Activated naive CD4-positive, alpha-beta T cell treated with anti-CD3 and anti-CD28 coated beads, Interleukin-2, amount 10 ng/mL, durations not matched to agents 7 days and 5 days (primary cell): ENCODE measurements around the gene DRG2.

Experiments
- CTCF ChIA-PET: fragments of 350-600 bp; sonication (Branson Sonifier 250); formaldehyde crosslinking; loops from one replicate; lab custom pipeline; 2021; ENCODE audit warnings: antibody characterized with exemption; lab: Charles Lee
- DNase-seq: peaks from one replicate; pipeline ENCODE4 v3.0.0-alpha.2; 2020
- H3K27ac Mint-ChIP-seq: one replicate; pipeline ENCODE4 v1.8.0; 2021; ENCODE audit warnings: mild to moderate bottlenecking, moderate library complexity, mixed read lengths
- H3K27me3 Mint-ChIP-seq: one replicate; pipeline ENCODE4 v1.8.0; 2021; ENCODE audit warnings: mild to moderate bottlenecking, mixed read lengths
- H3K36me3 Mint-ChIP-seq: one replicate; pipeline ENCODE4 v1.8.0; 2021; ENCODE audit warnings: mixed read lengths
- H3K4me1 Mint-ChIP-seq: one replicate; pipeline ENCODE4 v1.8.0; 2021; ENCODE audit warnings: mixed read lengths
- H3K4me3 Mint-ChIP-seq: one replicate; pipeline ENCODE4 v1.8.0; 2021; ENCODE audit warnings: mild to moderate bottlenecking, moderate library complexity, mixed read lengths
- H3K9me3 Mint-ChIP-seq: one replicate; pipeline ENCODE4 v1.8.0; 2021; ENCODE audit warnings: mixed read lengths

The DRG2 gene

GRCh38 chr17:18087610-18088491 is at the start of gene DRG2:
Gene DRG2 (plus strand): TSS chr17:18087948. CDS start chr17:18088024, 76 bp downstream.
- CTCF ChIA-PET: no interaction called here

DNA sequence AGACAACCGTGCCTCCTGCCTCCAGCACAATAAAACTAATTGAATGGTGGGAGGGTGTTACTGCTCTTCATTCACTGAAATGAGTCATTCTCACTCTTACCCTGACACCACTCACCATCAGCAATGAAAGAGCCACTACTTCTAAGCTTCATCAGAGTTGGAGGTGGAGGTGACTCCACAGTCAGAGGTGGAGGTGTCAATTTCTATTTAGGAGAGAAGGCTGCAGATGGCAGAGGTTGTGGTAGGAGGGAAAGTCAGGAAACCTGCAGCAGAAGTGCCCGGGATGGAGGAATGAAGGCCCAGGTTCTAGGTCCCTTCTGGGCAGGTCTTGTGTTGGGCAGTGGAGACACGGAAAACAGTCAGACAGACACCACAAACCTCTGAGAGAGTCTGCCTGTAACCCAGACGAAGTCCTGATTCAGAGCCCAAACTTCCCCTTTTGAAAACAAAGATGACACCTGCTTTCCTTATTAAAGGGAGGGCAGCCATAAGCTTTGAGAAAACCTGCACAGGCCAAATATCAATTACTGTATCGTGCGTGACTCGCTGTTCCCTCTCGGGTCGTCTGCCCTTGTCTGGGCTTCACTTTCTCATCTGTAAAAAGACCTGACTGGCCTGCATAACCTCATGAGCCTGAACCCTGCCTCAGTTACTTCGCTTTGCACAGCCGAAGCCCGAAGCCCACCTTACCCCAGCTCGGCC is 49.4 kb upstream of the DRG2 start:
- Mint-ChIP-seq H3K27ac (peak overlapping the region; percentile 84), H3K36me3 (peaks cover 9% of the 10 kb centered on the region), H3K4me3 (peak overlapping the region; percentile 87), H3K9me3 (no peaks in the 10 kb centered on the region), H3K27me3 (peaks cover 4% of the 10 kb centered on the region), H3K4me1 (peaks cover 55% of the 10 kb centered on the region)
- no peak for DNase-seq
- CTCF ChIA-PET: interaction anchor here (1.0 to 1.3 kb wide), 2 partner anchors 147 to 226 kb away, joined by 3 to 6 read pairs; no protein-coding TSS in a partner anchor

More at GRCh38 chr17:18087610-18088491, at the start of gene DRG2:
- H3K9me3 Mint-ChIP-seq: no peaks in the 10 kb centered on the region
- H3K27ac Mint-ChIP-seq: peak within 1 kb of the TSS; percentile 96
- H3K27me3 Mint-ChIP-seq: no peaks in the 10 kb centered on the region
- peaks cover 31% of the 10 kb centered on the region for H3K4me1 Mint-ChIP-seq
- H3K4me3 Mint-ChIP-seq: peak within 1 kb of the TSS; percentile 98
- H3K36me3 Mint-ChIP-seq: peaks cover 16% of the 10 kb centered on the region
- peak; percentile 89 for DNase-seq

GRCh38 chr17:18038861-18039534 is 48.8 kb upstream of the DRG2 start, which contains the start of the genes ATPAF2 and GID4:
Gene ATPAF2 (minus strand): TSS chr17:18039168. CDS start chr17:18039013, 155 bp downstream.
Gene GID4 (plus strand): TSS chr17:18039408. CDS start chr17:18039465, 57 bp downstream.
- peaks cover 4% of the 10 kb centered on the region for H3K27me3 Mint-ChIP-seq
- CTCF ChIA-PET: interaction anchor here (1.3 kb wide), 1 partner anchor 148 kb away, joined by 6 read pairs; no protein-coding TSS in a partner anchor
- H3K4me1 Mint-ChIP-seq: peaks cover 50% of the 10 kb centered on the region

DNA sequence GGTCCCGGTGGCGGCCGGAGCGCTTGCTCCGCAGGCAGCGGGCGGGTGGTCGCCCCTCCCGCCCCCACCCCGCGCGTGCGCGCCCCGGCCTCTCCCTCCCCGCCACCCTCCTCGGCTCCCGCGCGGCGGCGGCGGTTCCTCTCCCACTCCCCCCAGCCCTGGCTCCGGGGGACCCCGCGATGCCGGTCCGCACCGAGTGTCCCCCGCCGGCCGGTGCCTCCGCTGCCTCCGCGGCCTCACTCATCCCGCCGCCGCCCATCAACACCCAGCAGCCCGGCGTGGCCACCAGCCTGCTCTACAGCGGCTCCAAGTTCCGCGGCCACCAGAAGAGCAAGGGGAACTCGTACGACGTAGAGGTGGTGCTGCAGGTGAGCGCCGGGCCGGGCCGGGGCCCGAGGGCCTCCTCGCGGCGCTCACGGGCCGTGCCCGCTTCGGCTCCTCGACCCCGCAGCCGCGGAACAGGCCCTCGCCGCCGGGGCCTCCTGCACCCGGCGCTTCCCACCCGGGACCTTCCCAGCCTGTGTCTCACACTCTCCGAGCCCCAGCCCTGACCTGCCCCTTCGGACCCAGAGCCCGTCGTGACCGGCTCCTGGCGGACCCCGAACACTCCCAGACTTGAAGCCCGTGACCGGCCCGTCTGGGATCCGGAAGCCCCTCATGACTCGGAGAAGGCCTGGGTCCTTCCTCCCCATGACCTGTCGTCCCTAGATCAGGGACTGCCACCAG is 48.0 kb upstream of the DRG2 start:
- CTCF ChIA-PET: no interaction called here
- Mint-ChIP-seq H3K27ac (peak overlapping the region; percentile 84), H3K27me3 (peaks cover 4% of the 10 kb centered on the region), H3K4me1 (peaks cover 50% of the 10 kb centered on the region), H3K4me3 (peak overlapping the region; percentile 87), H3K9me3 (no peaks in the 10 kb centered on the region), H3K36me3 (peaks cover 8% of the 10 kb centered on the region)
- no peak for DNase-seq

More at GRCh38 chr17:18038861-18039534, 48.8 kb upstream of the DRG2 start, which contains the start of the genes ATPAF2 and GID4:
- peak within 1 kb of the TSS; percentile 84 for H3K27ac Mint-ChIP-seq
- no peaks in the 10 kb centered on the region for H3K9me3 Mint-ChIP-seq
- peak; percentile 100 for DNase-seq
- peak within 1 kb of the TSS; percentile 87 for H3K4me3 Mint-ChIP-seq
- peaks cover 8% of the 10 kb centered on the region for H3K36me3 Mint-ChIP-seq

- Mint-ChIP-seq H3K36me3 (peaks cover 8% of the 10 kb centered on the region), H3K4me3 (peak overlapping the region; percentile 87), H3K4me1 (peaks cover 50% of the 10 kb centered on the region), H3K27ac (peak overlapping the region; percentile 81), H3K27me3 (peaks cover 4% of the 10 kb centered on the region), H3K9me3 (no peaks in the 10 kb centered on the region)
- DNase-seq: no peak
- CTCF ChIA-PET: no interaction called here
Measured at GRCh38 chr17:18040261-18040858, 47.4 kb upstream of the DRG2 start.

DNA sequence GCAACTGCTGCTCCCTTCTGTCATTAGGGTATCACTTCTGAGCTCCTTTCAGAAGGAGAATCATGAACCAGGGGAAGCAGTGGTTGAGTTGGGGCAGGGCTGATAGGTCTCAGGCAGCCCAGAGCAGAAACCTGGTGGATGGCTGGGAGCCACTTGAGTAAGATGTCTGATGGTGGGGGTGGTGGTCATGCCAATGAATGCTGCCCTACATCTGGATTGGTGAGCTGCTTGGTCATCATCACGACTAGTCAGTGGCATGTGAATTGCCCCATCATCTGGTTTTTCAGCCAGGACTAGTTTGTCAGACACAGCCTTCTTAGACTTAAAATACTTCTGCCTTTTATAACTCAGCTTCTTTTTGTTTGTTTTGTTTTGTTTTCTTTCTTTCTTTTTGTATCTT is 46.0 kb upstream of the DRG2 start:
- Mint-ChIP-seq H3K4me3 (peak overlapping the region; percentile 87), H3K27me3 (peaks cover 4% of the 10 kb centered on the region), H3K9me3 (no peaks in the 10 kb centered on the region), H3K27ac (no peak overlapping the region), H3K4me1 (peaks cover 47% of the 10 kb centered on the region), H3K36me3 (peaks cover 9% of the 10 kb centered on the region)
- CTCF ChIA-PET: no interaction called here
- no peak for DNase-seq

- Mint-ChIP-seq H3K27me3 (peaks cover 4% of the 10 kb centered on the region), H3K36me3 (peaks cover 12% of the 10 kb centered on the region), H3K27ac (no peak overlapping the region), H3K9me3 (no peaks in the 10 kb centered on the region), H3K4me3 (no peak overlapping the region), H3K4me1 (peaks cover 37% of the 10 kb centered on the region)
- DNase-seq: no peak
- CTCF ChIA-PET: interaction anchor here (0.7 to 1.1 kb wide), 3 partner anchors 112 to 153 kb away, joined by 3 to 4 read pairs (median 3); no protein-coding TSS in a partner anchor
Measured at GRCh38 chr17:18042983-18043382, 44.8 kb upstream of the DRG2 start.

- peaks cover 12% of the 10 kb centered on the region for H3K36me3 Mint-ChIP-seq
- CTCF ChIA-PET: interaction anchor here (0.7 to 1.1 kb wide), 3 partner anchors 112 to 153 kb away, joined by 3 to 4 read pairs (median 3); no protein-coding TSS in a partner anchor
- peaks cover 4% of the 10 kb centered on the region for H3K27me3 Mint-ChIP-seq
- H3K9me3 Mint-ChIP-seq: no peaks in the 10 kb centered on the region
- H3K4me1 Mint-ChIP-seq: peaks cover 32% of the 10 kb centered on the region
- DNase-seq: no peak
- no peak overlapping the region for H3K27ac Mint-ChIP-seq
- H3K4me3 Mint-ChIP-seq: no peak overlapping the region
Measured at GRCh38 chr17:18043491-18043890, 44.3 kb upstream of the DRG2 start.

DNA sequence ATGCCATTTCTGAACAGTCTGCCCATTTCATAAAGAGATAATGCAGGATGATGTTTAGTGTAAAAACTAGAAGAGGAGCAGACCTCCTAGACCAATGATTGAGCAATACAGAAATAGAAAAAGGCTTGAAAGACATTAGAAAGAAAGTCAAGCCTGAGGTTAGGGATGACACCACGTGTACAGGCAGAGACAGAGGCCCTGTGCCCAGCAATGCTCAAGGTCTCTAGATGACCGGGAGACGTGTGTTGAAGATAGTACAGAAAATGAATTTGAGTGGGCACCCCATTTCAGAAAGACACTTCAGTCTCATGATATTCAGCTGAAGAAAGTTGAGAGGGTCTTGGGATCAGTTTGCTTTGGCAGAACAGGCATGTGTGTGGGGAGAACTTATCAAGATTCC is 43.1 kb upstream of the DRG2 start:
- H3K27ac Mint-ChIP-seq: no peak overlapping the region
- H3K4me3 Mint-ChIP-seq: no peak overlapping the region
- H3K4me1 Mint-ChIP-seq: peaks cover 25% of the 10 kb centered on the region
- H3K9me3 Mint-ChIP-seq: no peaks in the 10 kb centered on the region
- no peaks in the 10 kb centered on the region for H3K27me3 Mint-ChIP-seq
- peaks cover 10% of the 10 kb centered on the region for H3K36me3 Mint-ChIP-seq
- CTCF ChIA-PET: no interaction called here
- DNase-seq: no peak

DNA sequence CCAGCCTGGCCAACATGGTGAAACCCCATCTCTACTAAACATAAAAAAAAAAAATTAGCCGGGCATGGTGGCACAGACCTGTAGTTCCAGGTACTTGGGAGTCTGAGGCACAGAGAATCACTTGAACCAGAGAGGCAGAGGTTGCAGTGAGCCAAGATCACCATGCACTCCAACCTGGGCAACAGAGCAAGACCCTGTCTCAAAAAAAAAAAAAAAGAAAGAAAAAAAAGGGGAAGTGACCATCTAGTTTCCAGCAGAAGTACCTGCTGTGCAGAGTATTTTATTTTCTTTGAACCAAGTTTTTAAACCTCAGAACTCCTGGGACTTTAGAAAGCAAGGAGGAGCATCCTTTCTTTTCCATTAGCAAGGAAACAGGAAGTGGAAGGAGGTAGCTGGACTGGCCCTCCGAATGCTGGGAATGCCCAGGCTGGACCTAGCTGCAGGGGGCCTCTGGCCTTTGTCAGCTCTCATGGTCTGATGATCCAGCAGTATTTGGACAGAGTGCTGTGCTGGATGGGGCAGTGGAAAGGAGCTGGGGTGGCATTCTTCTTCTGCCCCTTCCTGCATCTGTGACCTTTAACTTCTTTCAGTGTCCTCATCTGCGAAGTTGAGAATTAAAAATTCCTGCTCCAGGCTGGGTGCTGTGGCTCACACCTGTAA is 41.9 kb upstream of the DRG2 start:
- H3K4me3 Mint-ChIP-seq: no peak overlapping the region
- no peaks in the 10 kb centered on the region for H3K27me3 Mint-ChIP-seq
- H3K9me3 Mint-ChIP-seq: no peaks in the 10 kb centered on the region
- no peak for DNase-seq
- CTCF ChIA-PET: no interaction called here
- peaks cover 10% of the 10 kb centered on the region for H3K36me3 Mint-ChIP-seq
- no peak overlapping the region for H3K27ac Mint-ChIP-seq
- H3K4me1 Mint-ChIP-seq: peaks cover 16% of the 10 kb centered on the region

- Mint-ChIP-seq H3K27ac (no peak overlapping the region), H3K36me3 (peaks cover 27% of the 10 kb centered on the region), H3K9me3 (no peaks in the 10 kb centered on the region), H3K4me3 (no peak overlapping the region), H3K4me1 (no peaks in the 10 kb centered on the region), H3K27me3 (no peaks in the 10 kb centered on the region)
- CTCF ChIA-PET: no interaction called here
- no peak for DNase-seq
Measured at GRCh38 chr17:18055597-18055996, 32.2 kb upstream of the DRG2 start.

GRCh38 chr17:18056214-18056613 is 31.5 kb upstream of the DRG2 start:
- H3K4me3 Mint-ChIP-seq: no peak overlapping the region
- H3K4me1 Mint-ChIP-seq: no peaks in the 10 kb centered on the region
- CTCF ChIA-PET: no interaction called here
- H3K36me3 Mint-ChIP-seq: peaks cover 27% of the 10 kb centered on the region
- H3K27me3 Mint-ChIP-seq: no peaks in the 10 kb centered on the region
- no peak overlapping the region for H3K27ac Mint-ChIP-seq
- H3K9me3 Mint-ChIP-seq: no peaks in the 10 kb centered on the region
- no peak for DNase-seq
